ENCODE measurements around the gene RBM5. TPM values are rescaled to one million over a fixed set of nuclear protein-coding genes. Genes with fewer than 3 reads are reported as not detected.

Gene RBM5
- total and polyA plus RNA-seq, 10 of the 15 experiments (the other 5 are each of a cell fraction or from before 2014, with no cell fraction given) = 35.1 to 347 (median 111) TPM

DNA sequence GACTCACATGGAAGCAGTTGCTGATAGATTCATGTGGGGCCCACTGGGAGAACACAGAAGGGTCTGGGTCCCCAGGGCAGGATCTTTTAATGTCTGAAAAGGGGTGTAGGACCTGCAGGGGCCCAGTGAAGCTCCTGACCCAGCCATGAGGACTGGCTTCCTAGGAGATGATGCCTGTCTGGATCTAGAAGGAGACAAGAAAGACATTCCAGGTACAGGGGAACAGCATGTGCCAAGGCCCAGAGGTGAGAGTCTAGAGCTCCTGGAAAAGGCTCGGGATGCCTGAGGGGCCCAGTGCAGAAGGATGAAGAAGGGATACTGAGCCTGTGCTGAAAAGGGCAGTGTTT, 61.7 kb downstream of the RBM5 start:
- intact Hi-C loops (cut with micrococcal nuclease; ENCODE audit: unreplicated experiment) (no loop called here), in situ Hi-C loops (cut with MboI) (no loop called here)
- TF ChIP-seq LARP7 (IDR thresholded peaks at IDR 0.05) (no peak), HCFC1 (IDR thresholded peaks at IDR 0.05; ENCODE audit: low read length) (no peak), SRF (IDR thresholded peaks at IDR 0.05; ENCODE audit: low read depth in 2 of 2, low read length in 2 of 2) (no peak), MEF2A (IDR thresholded peaks at IDR 0.05; ENCODE audit: insufficient read depth, low read depth, low read length) (no peak), STAT3 (IDR thresholded peaks at IDR 0.05; ENCODE audit: low read depth, low read length) (no peak), ZBTB4 (CRISPR knock-in tag; IDR thresholded peaks at IDR 0.05) (no peak), GATAD2B (conservative IDR thresholded peaks at IDR 0.05; ENCODE audit: low read depth) (no peak)
- H3K27me3 ChIP-seq (replicated peaks in 1 of 2; ENCODE audit: control insufficient read depth in 2 of 2, insufficient read depth in 2 of 2, low read length in 1 of 2) = peaks cover 4 to 6% of the 10 kb centered on the region in 2 experiments
- no TSS peak for BruUV-seq (replicated peaks)
- ChIA-PET CTCF (no interaction called here), SMC1A (ENCODE audit: uncharacterized antibody, unreplicated experiment) (no interaction called here), POLR2A (no interaction called here), RAD21 (ENCODE audit: unreplicated experiment) (no interaction called here)
- ATAC-seq = no peak
- no peaks in the 10 kb centered on the region for H3K9me3 ChIP-seq (replicated peaks; ENCODE audit: control insufficient read depth, insufficient read depth, low read length)
- no peak overlapping the region for H2AFZ ChIP-seq (ENCODE audit: control insufficient read depth, low read depth, low read length)
- no peak overlapping the region for H3K9ac ChIP-seq (ENCODE audit: control insufficient read depth, insufficient read depth, low read length)
- DNase-seq (ENCODE audit: low read depth, low spot score) = no peak
- FAIRE-seq = no peak
- no peaks in the 10 kb centered on the region for H3K79me2 ChIP-seq (ENCODE audit: control insufficient read depth, insufficient read depth, low read length)
- no peak overlapping the region for H3K27ac ChIP-seq (ENCODE audit: control insufficient read depth, insufficient read depth)
- H3K4me2 ChIP-seq (ENCODE audit: control insufficient read depth, insufficient read depth) = no peak overlapping the region
- no peak overlapping the region for H3K4me3 ChIP-seq
- H3K36me3 ChIP-seq (ENCODE audit: control insufficient read depth in 2 of 2, insufficient read depth in 2 of 2, low read length in 1 of 2) = no peaks in the 10 kb centered on the region
- WGBS (ENCODE audit: insufficient coverage, insufficient replicate concordance, low lambda C conversion rate, missing lambda C conversion rate) = 6% methylated on average over 1 of the region's 1 CpG
- H3K4me1 ChIP-seq (ENCODE audit: control insufficient read depth, insufficient read depth, low read length) = no peaks in the 10 kb centered on the region; the same call in 1 of the 2 replicates
- no peaks in the 10 kb centered on the region for H4K20me1 ChIP-seq (ENCODE audit: control insufficient read depth, insufficient read depth)
